GM19023 (cell line): ENCODE results near the gene GALNT17.
"Not testable (repeated sequence)": the region's sequence is repeated elsewhere in the genome, so short reads cannot be mapped to it uniquely, and the experiment has no call there.

ENCODE experiments used
- ATAC-seq: cut with Tn5 transposase; IDR thresholded peaks from one replicate; pipeline ENCODE4 v1.9.1; 2021; ENCODE audit warnings: mild to moderate bottlenecking, moderate library complexity; ENCODE audit not compliant: unreplicated experiment

The GALNT17 gene

GRCh38 chr7:71157757-71158156, 25.8 kb downstream of the GALNT17 start:
- ATAC-seq = no peak

GRCh38 chr7:71165708-71166107, 33.8 kb downstream of the GALNT17 start:
- ATAC-seq = no peak

DNA sequence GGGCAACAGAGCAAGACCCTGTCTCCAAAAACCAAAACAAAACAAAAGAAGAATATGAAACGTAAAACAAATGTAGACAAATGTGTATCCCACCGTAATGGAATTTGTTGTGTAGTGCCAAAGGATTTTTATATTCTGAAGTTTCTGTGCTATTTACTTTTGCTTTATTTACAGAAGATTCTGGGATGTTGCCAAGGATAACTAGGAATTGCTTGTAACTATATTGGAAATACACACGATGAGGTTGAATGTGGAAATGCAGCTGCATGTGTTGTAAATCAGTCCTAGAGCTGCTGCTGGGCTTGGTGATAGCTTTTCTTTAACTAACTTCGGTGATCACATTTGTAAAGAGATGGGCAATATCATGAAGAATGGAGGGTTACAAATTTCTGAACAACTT, 39.5 kb downstream of the GALNT17 start:
- no peak for ATAC-seq

GRCh38 chr7:71173955-71174354, 42.0 kb downstream of the GALNT17 start:
- no peak for ATAC-seq

DNA sequence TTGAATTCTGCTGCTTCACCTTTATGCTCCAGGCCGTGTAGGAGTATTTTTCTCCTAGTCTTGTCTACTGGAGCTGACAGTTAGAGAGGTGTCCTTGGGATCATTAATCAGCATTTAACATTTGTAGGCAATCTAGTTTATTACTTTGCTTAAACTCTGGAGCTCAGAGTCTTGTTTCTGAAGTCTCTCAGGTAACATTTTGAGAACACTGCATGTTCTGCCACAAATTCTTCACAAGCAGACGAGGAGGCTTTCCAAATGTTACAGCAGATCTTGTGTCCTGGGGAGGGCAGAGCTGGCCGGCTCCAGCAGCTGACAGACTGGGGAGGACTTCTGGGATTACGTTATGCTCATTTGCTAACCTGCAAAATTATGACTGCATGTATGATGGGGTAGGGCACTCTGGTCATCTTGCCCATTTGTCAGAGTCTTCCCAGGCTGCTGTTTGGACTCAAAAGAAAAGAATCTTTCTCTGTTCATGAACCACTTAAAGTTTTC, 50.5 kb downstream of the GALNT17 start:
- no peak for ATAC-seq

DNA sequence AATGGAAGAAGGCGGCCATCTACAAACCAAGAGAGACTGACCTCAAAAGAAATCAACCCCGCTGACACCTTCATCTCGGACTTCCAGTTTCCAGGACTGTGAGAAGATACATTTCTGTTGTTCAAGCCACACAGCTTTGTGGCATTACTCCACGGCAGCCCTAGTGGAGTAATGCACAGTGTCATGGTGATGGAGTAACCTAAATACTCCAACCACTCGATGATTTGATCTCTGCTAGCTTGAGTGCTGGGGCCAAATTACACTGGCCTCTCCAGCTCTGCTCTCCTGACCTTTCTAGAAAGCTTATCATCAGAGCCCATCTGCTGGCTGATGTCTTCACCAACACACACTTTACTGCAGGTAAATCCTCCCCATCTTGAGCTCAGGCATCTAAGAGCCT, 52.2 kb downstream of the GALNT17 start:
- no peak for ATAC-seq

GRCh38 chr7:71184609-71185008, 52.7 kb downstream of the GALNT17 start:
- no peak for ATAC-seq

- ATAC-seq = no peak
Observed at GRCh38 chr7:71186535-71187057, 54.7 kb downstream of the GALNT17 start.

DNA sequence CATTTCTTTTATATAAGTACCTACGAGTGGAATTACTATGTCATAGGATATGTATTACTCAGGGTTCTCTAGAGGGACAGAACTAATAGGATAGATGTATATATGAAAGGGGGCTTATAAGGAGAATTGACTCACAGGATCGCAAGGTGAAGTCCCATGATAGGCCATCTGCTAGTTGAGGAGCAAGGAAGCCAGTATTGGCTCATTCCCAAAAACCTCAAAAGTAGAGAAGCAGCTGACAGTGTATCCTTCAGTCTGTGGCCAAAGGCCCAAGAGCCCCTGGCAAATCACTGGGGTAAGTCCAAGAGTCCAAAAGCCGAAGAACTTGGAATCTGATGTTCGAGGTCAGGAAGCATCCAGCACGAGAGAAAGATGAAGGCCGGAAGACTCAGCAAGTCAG, 59.8 kb downstream of the GALNT17 start:
- ATAC-seq = no peak

GRCh38 chr7:71193099-71193810, 61.3 kb downstream of the GALNT17 start:
- no peak for ATAC-seq

GRCh38 chr7:71198391-71198790, 66.4 kb downstream of the GALNT17 start:
- no peak for ATAC-seq

DNA sequence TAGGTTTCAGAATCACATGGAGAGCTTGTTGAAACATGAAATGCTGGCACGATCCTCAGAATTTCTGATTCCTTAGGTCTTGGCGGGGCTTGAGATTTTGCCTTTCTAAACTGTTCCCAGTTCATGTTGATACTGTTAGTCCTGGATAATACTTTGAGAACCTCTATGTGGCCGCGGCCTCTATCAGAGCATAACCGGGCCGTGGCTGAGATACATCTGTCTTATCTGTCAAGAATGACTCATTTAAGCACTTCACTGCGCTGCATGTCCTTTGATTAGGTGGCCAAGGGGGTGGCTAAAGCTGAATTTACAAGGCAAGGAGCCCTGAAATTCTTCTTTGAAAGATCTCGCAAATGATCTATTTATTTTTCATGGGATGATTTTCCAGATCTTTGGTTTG, 66.9 kb downstream of the GALNT17 start:
- ATAC-seq = no peak

DNA sequence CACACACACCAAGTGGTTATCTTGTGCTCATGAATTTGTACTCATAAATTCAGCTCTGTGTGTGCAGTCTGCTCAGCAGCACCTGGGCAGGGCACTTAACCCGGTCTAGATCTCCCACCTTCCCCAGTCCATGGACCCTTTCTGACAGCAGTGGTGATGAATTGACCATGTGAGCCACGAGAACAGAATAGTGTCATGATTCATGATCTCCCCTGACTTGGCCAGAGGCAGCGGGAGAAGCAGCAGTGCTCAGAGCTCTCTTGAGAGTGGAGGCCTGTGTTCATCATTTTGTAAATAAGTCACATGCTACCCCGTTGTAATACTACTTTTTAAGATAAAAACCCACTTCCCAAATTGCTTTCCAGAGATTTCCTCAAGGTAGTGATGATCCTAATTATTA, 74.2 kb downstream of the GALNT17 start:
- ATAC-seq = no peak

DNA sequence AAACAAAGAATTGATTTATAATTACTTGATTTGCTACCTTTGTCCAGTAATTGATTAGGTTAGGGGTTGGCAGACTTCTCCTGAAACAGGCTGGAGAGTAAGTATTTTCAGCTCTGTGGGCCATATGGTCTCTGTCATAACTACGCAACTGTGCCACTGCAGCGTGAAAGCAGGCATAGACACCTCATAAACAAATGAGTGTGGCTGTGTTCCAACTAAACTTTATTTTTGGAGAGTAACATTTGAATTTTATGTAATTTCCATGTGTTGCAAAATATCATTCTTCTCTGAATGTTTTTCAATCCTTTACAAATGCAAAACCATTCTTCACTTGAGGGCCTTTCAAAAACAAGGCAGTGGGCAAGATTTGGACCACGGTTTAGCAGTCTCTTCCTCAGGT, 76.9 kb downstream of the GALNT17 start:
- no peak for ATAC-seq

DNA sequence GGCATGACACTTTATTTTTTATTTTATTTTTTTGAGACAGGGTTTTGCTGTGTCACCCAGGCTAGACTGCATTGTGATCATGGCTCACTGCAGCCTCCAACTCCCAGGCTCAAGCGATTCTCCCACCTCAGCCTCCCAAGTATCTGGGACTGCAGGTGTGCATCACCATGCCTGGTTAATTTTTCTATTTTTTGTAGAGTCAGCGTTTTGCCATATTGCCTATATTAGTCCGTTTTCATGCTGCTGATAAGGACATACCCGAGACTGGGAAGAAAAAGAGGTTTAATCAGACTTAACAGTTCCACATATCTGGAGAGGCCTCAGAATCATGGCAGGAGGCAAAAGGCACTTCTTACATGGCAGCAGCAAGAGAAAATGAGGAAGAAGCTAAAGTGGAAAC, 77.5 kb downstream of the GALNT17 start:
- not testable (repeated sequence) for ATAC-seq

GRCh38 chr7:71210220-71210619, 78.3 kb downstream of the GALNT17 start:
- ATAC-seq = no peak

- ATAC-seq = not testable (repeated sequence)
Observed at GRCh38 chr7:71212433-71212832, 80.5 kb downstream of the GALNT17 start.

DNA sequence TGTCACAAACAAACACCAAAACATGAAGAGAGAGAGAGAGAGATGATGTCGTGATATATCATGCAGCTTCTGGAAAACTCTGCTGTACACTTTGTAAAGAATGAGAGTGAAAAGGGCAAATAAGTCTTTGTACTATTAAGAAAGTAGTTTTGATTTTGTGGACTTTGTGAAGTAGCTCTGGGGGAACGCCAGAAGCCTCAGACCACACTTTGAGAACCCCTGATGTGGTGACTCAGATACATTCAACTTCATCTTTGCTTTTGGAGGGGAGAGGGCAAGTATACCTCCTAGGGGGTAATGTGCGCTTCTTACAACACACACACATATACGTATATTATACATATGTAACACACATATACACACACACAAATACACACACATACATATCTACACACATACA, 84.3 kb downstream of the GALNT17 start:
- ATAC-seq = no peak

- no peak for ATAC-seq
Observed at GRCh38 chr7:71220210-71220695, 88.3 kb downstream of the GALNT17 start.

- no peak for ATAC-seq
Observed at GRCh38 chr7:71221049-71221448, 89.1 kb downstream of the GALNT17 start.

- no peak for ATAC-seq
Observed at GRCh38 chr7:71221549-71221948, 89.6 kb downstream of the GALNT17 start.

DNA sequence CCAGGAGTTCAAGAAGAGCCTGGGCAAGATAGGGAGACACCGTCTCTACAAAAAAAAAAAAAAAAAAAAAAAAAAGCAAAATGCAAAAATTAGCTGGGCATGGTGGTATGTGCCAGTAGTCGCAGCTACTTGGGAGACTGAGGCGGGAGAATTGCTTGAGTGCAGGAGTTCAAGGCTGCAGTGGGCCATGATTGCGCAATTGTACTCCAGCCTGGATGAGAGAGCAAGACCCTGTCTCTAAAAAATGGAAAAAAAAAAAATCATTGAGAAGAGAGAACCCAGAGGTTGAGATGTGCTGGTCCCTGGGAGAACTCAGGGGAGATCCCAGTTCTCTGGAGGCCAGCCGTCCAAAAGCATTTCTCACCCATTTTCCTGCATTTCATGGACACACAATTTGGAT, 95.2 kb downstream of the GALNT17 start:
- no peak for ATAC-seq

DNA sequence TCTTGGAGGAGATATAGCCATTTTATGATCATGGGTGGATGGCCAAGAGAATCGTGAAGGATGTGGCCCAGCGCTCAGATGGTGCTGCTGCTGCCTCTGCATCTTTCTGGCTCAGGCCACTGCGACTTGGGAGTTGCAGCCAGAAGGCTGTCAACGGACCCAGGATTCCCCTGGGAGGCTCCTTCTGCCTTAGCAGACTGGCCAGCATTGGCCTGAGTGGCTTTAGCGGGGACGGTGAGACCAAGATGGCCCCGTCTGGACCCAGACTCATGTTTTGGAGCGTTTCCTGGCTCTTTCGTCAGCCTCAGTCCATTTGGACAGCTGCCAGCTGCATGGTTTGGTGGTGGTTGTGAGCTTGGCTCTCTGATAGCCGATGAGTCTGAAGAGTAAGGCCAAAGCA, 97.2 kb downstream of the GALNT17 start:
- no peak for ATAC-seq
